Fibroblast of pulmonary artery (primary cell): ENCODE data around the gene FREY1.
"Not testable (repeated sequence)": the region's sequence is repeated elsewhere in the genome, so short reads cannot be mapped to it uniquely, and the experiment has no call there.

Experiments
- DNase-seq: peaks from one replicate; pipeline ENCODE4 v3.0.0-alpha.2; 2010; ENCODE audit warnings: low read depth
- H3K4me3 ChIP-seq: replicated peaks from 2 replicates; pipeline ENCODE4 v1.5.1; 2011; ENCODE audit warnings: low read depth, mild to moderate bottlenecking, control low read depth, low read length, moderate library complexity
- CTCF ChIP-seq: IDR thresholded peaks from 2 replicates; pipeline ENCODE4 v1.5.1; 2011; ENCODE audit warnings: mild to moderate bottlenecking, control low read depth, low read length, inconsistent platforms; ENCODE audit errors: missing control alignments

The FREY1 gene

GRCh38 chr11:45905095-45905494, 2.0 kb downstream of the FREY1 start:
- DNase-seq, result no peak

GRCh38 chr11:45904309-45904915, 2.7 kb downstream of the FREY1 start:
- TF ChIP-seq CTCF, result no peak
- no peak overlapping the region for H3K4me3 ChIP-seq
- no peak for DNase-seq

More at GRCh38 chr11:45905095-45905494, 2.0 kb downstream of the FREY1 start:
- no peak overlapping the region for H3K4me3 ChIP-seq
- no peak for TF ChIP-seq CTCF

- TF ChIP-seq CTCF, result no peak
- no peak for DNase-seq
- no peak overlapping the region for H3K4me3 ChIP-seq
Measured at GRCh38 chr11:45902452-45903380, 4.4 kb downstream of the FREY1 start.

GRCh38 chr11:45901626-45902025, 5.4 kb downstream of the FREY1 start:
- DNase-seq, result no peak
- TF ChIP-seq CTCF, result no peak
- no peak overlapping the region for H3K4me3 ChIP-seq

- no peak for TF ChIP-seq CTCF
- DNase-seq, result no peak
- H3K4me3 ChIP-seq, result peak overlapping the region; percentile 58
Measured at GRCh38 chr11:45900916-45901617, 6.0 kb downstream of the FREY1 start.

- DNase-seq, result not testable (repeated sequence)
- peak overlapping the region; percentile 58 for H3K4me3 ChIP-seq
Measured at GRCh38 chr11:45900175-45900800, 6.8 kb downstream of the FREY1 start.
